ENCODE data around the gene DPH7.

DNA sequence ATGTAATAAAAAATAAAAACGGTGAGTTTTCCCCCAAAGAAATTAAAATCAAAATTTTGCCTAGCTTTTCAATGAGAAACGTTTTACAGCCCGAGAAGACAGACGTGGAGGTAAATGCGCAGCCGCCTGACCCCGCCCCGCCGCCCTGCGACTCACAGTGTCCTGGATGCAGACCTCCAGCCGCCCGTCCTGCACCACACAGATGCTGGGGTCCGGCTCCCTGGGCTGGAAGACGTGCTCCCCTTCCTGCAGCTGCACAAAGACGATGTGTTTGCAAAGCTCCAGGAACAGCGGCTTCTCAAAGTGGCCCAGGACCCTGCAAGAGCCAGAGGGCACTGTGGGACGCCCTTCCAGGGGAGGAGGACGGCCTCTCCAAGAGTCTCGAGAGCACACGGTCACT, 36.2 kb downstream of the DPH7 start:
- TF ChIP-seq, protein P1, sequence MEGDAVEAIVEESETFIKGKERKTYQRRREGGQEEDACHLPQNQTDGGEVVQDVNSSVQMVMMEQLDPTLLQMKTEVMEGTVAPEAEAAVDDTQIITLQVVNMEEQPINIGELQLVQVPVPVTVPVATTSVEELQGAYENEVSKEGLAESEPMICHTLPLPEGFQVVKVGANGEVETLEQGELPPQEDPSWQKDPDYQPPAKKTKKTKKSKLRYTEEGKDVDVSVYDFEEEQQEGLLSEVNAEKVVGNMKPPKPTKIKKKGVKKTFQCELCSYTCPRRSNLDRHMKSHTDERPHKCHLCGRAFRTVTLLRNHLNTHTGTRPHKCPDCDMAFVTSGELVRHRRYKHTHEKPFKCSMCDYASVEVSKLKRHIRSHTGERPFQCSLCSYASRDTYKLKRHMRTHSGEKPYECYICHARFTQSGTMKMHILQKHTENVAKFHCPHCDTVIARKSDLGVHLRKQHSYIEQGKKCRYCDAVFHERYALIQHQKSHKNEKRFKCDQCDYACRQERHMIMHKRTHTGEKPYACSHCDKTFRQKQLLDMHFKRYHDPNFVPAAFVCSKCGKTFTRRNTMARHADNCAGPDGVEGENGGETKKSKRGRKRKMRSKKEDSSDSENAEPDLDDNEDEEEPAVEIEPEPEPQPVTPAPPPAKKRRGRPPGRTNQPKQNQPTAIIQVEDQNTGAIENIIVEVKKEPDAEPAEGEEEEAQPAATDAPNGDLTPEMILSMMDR (IDR thresholded peaks at IDR 0.05; ENCODE audit: low read depth, low read length), result no peak
- no peak for TF ChIP-seq POLR2A (IDR thresholded peaks at IDR 0.05; ENCODE audit: extremely low read depth, insufficient read length)
- TF ChIP-seq, protein P2, sequence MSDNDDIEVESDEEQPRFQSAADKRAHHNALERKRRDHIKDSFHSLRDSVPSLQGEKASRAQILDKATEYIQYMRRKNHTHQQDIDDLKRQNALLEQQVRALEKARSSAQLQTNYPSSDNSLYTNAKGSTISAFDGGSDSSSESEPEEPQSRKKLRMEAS (IDR thresholded peaks at IDR 0.05; ENCODE audit: low read depth, low read length), result no peak
